HepG2 (cell line): Measurements from ENCODE around the gene AARSD1. TPM values are rescaled to one million over a fixed set of nuclear protein-coding genes. Genes with fewer than 3 reads are reported as not detected.

ENCODE experiments used
- ATF7-NPFF ChIP-seq: sonication (generic); formaldehyde crosslinking; IDR thresholded peaks from 2 replicates; pipeline ENCODE4 v1.8.1; 2023; ENCODE audit warnings: mild to moderate bottlenecking, low read depth, missing genetic modification reagents, moderate library complexity
- DRAP1 ChIP-seq: IDR thresholded peaks from 2 replicates; pipeline ENCODE4 v1.6.1; 2016; ENCODE audit warnings: missing genetic modification reagents, missing compliant biosample characterization
- HDAC2 ChIP-seq: sonication (generic); formaldehyde crosslinking; IDR thresholded peaks from 2 replicates; pipeline ENCODE4 v1.4.0; 2020; ENCODE audit warnings: missing genetic modification reagents
- NCOA1 ChIP-seq: sonication (generic); formaldehyde crosslinking; IDR thresholded peaks from 2 replicates; pipeline ENCODE4 v1.9.0; 2021; ENCODE audit warnings: missing genetic modification reagents
- NRL ChIP-seq: sonication (generic); formaldehyde crosslinking; IDR thresholded peaks from 2 replicates; pipeline ENCODE4 v1.5.0; 2020; ENCODE audit warnings: missing genetic modification reagents, mild to moderate bottlenecking, moderate library complexity, borderline replicate concordance
- PHF8 ChIP-seq: sonication (generic); formaldehyde crosslinking; IDR thresholded peaks from 2 replicates; pipeline ENCODE4 v1.5.0; 2020; ENCODE audit warnings: missing genetic modification reagents
- RXRA ChIP-seq: sonication (generic); formaldehyde crosslinking; IDR thresholded peaks from 2 replicates; pipeline ENCODE4 v1.5.1; 2020; ENCODE audit warnings: missing genetic modification reagents
- SMAD1 ChIP-seq: sonication (generic); formaldehyde crosslinking; IDR thresholded peaks from 2 replicates; pipeline ENCODE4 v1.4.0; 2020; ENCODE audit warnings: missing genetic modification reagents, low read depth, mild to moderate bottlenecking, borderline replicate concordance
- SP5 ChIP-seq: IDR thresholded peaks from 2 replicates; pipeline ENCODE4 v1.6.1; 2016; ENCODE audit warnings: low read depth, borderline replicate concordance
- TAF15 ChIP-seq: fragments of 200-400 bp; formaldehyde crosslinking; IDR thresholded peaks from one replicate; pipeline ENCODE4 v1.6.1; 2018; ENCODE audit warnings: mild to moderate bottlenecking, low read depth, low read length; ENCODE audit not compliant: poor library complexity, severe bottlenecking
- ZMAT3 ChIP-seq: sonication (generic); formaldehyde crosslinking; conservative IDR thresholded peaks from 2 replicates; pipeline ENCODE4 v1.7.0; 2021; ENCODE audit warnings: missing genetic modification reagents
- ZNF446 ChIP-seq: sonication (generic); formaldehyde crosslinking; IDR thresholded peaks from 2 replicates; pipeline ENCODE4 v1.5.0; 2020; ENCODE audit warnings: mild to moderate bottlenecking, missing genetic modification reagents
- ZNF687 ChIP-seq: sonication (generic); formaldehyde crosslinking; IDR thresholded peaks from 2 replicates; pipeline ENCODE4 v1.5.1; 2020; ENCODE audit warnings: mild to moderate bottlenecking, missing genetic modification reagents, moderate library complexity
- ZNF839 ChIP-seq: sonication (generic); formaldehyde crosslinking; IDR thresholded peaks from 2 replicates; pipeline ENCODE4 v1.4.0; 2020; ENCODE audit warnings: missing genetic modification reagents, mild to moderate bottlenecking, borderline replicate concordance
- polyA plus RNA-seq, 8 experiments: library from polyadenylated mRNA; depleted of rRNA in 3 of 8; stranded (reverse) in 7 of 8; unstranded in 1 of 8; fragments of >200 nt; fragmentation: Illumina TruSeq in 4 of 8; extraction: Trizol in 4 of 8; gene quantifications; 2 replicates each; pipeline versions ENCODE4 v1.2.1 to v1.2.3, GENCODE V29; 2011 to 2016; ENCODE audit warnings: low read depth in 4 of 8, missing spikeins in 1 of 8, mixed read lengths in 1 of 8; ENCODE audit not compliant: insufficient read depth in 1 of 8
- total RNA-seq, 5 experiments: library from RNA; depleted of rRNA; stranded (reverse); fragments of >200 nt; fragmentation: Illumina TruSeq; extraction: Trizol; gene quantifications; 2 replicates each; pipeline ENCODE4 v1.2.3, GENCODE V29; 2016; ENCODE audit warnings: low read depth in 1 of 5
- TF ChIP-seq, protein P1 (sequence below): IDR thresholded peaks from 2 replicates; pipeline ENCODE4 v1.6.1; 2016; ENCODE audit warnings: missing compliant biosample characterization, missing genetic modification reagents, borderline replicate concordance
- TF ChIP-seq, protein P2 (sequence below): IDR thresholded peaks from 2 replicates; pipeline ENCODE4 v1.6.1; 2016
- TF ChIP-seq, protein P3 (sequence below): sonication (generic); formaldehyde crosslinking; IDR thresholded peaks from 2 replicates; pipeline ENCODE4 v1.4.0; 2020; ENCODE audit warnings: missing genetic modification reagents
- TF ChIP-seq, protein P4 (sequence below): sonication (generic); formaldehyde crosslinking; IDR thresholded peaks from 2 replicates; pipeline ENCODE4 v1.4.0; 2020; ENCODE audit warnings: missing genetic modification reagents, low read depth, mild to moderate bottlenecking, borderline replicate concordance

The AARSD1 gene
- total and polyA plus RNA-seq, 2 of the 13 experiments (the other 11 are each of a cell fraction or from before 2014, with no cell fraction given), result 24.7 to 29.3 TPM

- TF ChIP-seq ZMAT3 (CRISPR knock-in tag) (no peak), PHF8 (CRISPR knock-in tag) (peak; percentile 36; the same call in 1 of the 2 replicates), SMAD1 (CRISPR knock-in tag) (0 out of 2 replicates have a peak, but pooled peaks have one; percentile 47), RXRA (peak; percentile 59; the same call in 1 of the 2 replicates), TAF15 (no peak), HDAC2 (CRISPR knock-in tag) (0 out of 2 replicates have a peak, but pooled peaks have one; percentile 11), NRL (CRISPR knock-in tag) (peak; percentile 77; the same call in 1 of the 2 replicates), DRAP1 (0 out of 2 replicates have a peak, but pooled peaks have one; percentile 11), SP5 (no peak), ZNF446 (CRISPR knock-in tag) (no peak), ZNF687 (peak; percentile 46; the same call in 1 of the 2 replicates), NCOA1 (CRISPR knock-in tag) (no peak), ZNF839 (CRISPR knock-in tag) (no peak), ATF7-NPFF (CRISPR knock-in tag) (0 out of 2 replicates have a peak, but pooled peaks have one; percentile 42)
- TF ChIP-seq, protein P1, sequence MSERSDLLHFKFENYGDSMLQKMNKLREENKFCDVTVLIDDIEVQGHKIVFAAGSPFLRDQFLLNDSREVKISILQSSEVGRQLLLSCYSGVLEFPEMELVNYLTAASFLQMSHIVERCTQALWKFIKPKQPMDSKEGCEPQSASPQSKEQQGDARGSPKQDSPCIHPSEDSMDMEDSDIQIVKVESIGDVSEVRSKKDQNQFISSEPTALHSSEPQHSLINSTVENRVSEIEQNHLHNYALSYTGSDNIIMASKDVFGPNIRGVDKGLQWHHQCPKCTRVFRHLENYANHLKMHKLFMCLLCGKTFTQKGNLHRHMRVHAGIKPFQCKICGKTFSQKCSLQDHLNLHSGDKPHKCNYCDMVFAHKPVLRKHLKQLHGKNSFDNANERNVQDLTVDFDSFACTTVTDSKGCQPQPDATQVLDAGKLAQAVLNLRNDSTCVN, result peak; percentile 98
- TF ChIP-seq, protein P2, sequence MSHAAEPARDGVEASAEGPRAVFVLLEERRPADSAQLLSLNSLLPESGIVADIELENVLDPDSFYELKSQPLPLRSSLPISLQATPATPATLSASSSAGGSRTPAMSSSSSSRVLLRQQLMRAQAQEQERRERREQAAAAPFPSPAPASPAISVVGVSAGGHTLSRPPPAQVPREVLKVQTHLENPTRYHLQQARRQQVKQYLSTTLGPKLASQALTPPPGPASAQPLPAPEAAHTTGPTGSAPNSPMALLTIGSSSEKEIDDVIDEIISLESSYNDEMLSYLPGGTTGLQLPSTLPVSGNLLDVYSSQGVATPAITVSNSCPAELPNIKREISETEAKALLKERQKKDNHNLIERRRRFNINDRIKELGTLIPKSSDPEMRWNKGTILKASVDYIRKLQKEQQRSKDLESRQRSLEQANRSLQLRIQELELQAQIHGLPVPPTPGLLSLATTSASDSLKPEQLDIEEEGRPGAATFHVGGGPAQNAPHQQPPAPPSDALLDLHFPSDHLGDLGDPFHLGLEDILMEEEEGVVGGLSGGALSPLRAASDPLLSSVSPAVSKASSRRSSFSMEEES (CRISPR knock-in tag), result 0 out of 2 replicates have a peak, but pooled peaks have one; percentile 46
- TF ChIP-seq, protein P3, sequence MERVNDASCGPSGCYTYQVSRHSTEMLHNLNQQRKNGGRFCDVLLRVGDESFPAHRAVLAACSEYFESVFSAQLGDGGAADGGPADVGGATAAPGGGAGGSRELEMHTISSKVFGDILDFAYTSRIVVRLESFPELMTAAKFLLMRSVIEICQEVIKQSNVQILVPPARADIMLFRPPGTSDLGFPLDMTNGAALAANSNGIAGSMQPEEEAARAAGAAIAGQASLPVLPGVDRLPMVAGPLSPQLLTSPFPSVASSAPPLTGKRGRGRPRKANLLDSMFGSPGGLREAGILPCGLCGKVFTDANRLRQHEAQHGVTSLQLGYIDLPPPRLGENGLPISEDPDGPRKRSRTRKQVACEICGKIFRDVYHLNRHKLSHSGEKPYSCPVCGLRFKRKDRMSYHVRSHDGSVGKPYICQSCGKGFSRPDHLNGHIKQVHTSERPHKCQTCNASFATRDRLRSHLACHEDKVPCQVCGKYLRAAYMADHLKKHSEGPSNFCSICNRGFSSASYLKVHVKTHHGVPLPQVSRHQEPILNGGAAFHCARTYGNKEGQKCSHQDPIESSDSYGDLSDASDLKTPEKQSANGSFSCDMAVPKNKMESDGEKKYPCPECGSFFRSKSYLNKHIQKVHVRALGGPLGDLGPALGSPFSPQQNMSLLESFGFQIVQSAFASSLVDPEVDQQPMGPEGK (CRISPR knock-in tag), result peak; percentile 52
- TF ChIP-seq, protein P4, sequence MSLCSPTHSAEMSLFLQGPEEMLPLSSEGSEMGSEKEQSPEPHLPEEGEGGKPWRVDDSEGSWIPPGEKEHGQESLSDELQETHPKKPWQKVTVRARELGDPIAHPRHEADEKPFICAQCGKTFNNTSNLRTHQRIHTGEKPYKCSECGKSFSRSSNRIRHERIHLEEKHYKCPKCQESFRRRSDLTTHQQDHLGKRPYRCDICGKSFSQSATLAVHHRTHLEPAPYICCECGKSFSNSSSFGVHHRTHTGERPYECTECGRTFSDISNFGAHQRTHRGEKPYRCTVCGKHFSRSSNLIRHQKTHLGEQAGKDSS (CRISPR knock-in tag), result peak; percentile 98
Measured at GRCh38 chr17:43011728-43012472, 47.6 kb upstream of the AARSD1 start (continued).
